Measurements from ENCODE around the gene DDAH1.

- TF ChIP-seq CTCF (IDR thresholded peaks at IDR 0.05) (no peak), POLR2A (IDR thresholded peaks at IDR 0.05) (no peak)
Observed at GRCh38 chr1:85420199-85420598, 44.8 kb downstream of the DDAH1 start.
